Sciatic nerve (tissue), 2 donors: ENCODE data around the gene TMEM190. TPM values are rescaled to one million over a fixed set of nuclear protein-coding genes. Genes with fewer than 3 reads are reported as not detected.

Experiments
- ATAC-seq: fragments of 200-7000 bp; cut with Tn5 transposase; one replicate; pipeline ENCODE4 v1.9.1; 2020; ENCODE audit warnings: mild to moderate bottlenecking, moderate library complexity
- DNase-seq: peaks from one replicate; pipeline ENCODE4 v3.0.0-alpha.2; 2020; ENCODE audit warnings: low spot score
- intact Hi-C: fragments of 100-400 bp; cut with DNase I; formaldehyde crosslinking; loops from one replicate; pipeline ENCODE4 v1.14.2; 2022
- total RNA-seq: library from RNA; stranded (reverse); fragmentation: NEBNext Ultra II Directional; extraction: Animal tissue kit (Norgen Biotek cat#: 25700); gene quantifications from one replicate; pipeline ENCODE4 v1.2.1, GENCODE V29; 2021
- donor health status: DM: no; HTN: no; CAD: no.
- donor health status: DM: no; HTN: no; CAD: no.

Gene TMEM190
- total RNA-seq, 1 donor from 2014 or later = not detected

DNA sequence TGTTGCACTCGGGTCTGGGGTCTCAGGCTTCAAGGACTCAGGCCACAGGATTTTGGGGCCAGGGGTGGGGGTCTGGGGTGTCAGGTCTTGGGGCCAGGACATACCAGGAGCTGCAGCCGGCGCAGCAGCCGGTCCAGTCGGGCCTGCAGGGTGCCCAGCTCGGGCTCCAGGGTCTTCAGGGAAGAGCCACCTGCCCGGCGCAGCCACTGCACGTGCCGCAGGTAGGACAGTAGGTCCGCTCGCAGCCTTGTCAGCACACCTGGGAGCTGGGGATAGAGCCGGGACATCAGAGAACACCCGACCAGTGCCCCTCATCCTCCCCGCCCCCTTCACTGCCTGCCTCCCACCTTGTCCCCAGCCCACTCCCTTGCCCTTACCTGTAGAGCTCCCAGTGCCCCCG, 8.5 kb upstream of the TMEM190 start:
- DNase-seq = no peak
- ATAC-seq = no peak
- intact Hi-C loops = no loop called here

DNA sequence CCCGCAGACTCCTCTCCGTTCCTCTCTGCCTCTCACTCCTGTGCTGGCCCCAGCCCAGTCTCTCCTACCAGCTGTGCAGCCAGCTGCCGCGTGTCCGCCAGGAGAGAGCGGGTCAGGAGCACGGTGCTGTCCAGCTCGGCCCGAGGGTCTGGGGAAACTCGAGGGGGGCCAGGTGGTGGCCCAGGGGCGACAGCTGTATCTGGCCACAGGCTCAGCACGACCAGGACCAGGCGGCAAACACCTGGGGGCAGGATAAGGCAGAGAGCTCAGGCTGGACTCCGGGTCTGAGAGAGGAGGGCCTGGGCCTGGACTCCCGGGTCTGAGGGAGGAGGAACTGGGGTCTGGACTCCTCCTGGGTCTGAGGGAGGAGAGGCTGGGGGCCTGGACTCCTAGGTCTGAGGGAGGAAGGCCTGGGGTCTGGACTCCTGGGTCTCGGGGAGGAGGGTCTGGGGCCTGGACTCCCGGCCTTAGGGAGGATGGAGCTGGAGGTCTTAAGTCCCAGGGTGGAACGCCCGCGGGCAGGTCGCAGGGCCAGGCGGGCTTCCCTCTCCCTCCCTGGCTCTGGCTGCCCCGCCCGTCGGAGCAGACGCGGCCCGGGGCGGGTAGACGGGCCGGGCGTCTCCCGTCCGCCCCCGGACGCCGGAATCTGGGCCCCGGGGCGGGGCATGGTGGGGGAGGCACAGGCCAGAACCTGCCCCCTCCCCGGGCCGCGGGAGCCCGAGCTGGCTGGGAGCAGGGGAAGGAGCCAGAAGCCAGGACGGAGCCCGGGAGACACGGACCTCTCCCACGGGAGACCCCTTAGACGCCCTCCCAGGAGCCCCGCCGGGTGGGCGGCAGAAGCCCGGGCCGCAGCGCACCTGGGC, 7.7 kb upstream of the TMEM190 start:
- DNase-seq = no peak
- no peak for ATAC-seq
- intact Hi-C loops = no loop called here

DNA sequence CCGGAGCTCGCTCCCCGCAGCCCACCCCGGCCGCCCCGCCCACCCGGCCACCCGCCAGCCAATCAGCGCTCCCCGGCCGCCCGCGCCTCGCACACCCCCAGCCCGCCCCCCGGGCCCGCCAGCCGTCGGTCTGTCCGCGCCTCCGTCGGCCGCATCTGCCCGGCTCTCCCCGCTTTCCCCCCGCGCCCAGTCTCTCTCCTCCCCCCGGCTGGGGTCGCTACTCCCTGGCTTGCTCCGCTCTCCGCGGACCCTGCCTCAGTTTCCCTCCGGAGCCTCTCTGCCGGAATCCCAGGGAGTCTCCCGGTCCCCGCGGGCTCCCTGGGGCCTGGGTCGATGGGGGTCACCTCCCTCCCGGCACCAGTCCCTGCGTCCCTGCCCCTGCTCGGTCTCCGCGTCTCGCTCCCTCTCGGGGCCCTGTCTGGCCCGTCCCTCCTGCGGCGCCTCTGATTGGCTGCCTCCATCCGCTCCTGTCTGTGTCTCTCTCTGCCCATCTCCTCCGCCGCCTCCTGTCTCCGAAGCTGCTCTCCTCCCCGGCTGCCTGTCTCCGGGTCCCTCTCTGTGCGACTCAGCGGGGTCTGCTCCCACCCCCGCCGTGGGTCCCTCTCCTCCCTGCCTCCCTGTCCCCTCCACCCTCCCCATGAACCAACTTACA, 6.8 kb upstream of the TMEM190 start:
- ATAC-seq = no peak
- intact Hi-C loops = no loop called here
- no peak for DNase-seq

DNA sequence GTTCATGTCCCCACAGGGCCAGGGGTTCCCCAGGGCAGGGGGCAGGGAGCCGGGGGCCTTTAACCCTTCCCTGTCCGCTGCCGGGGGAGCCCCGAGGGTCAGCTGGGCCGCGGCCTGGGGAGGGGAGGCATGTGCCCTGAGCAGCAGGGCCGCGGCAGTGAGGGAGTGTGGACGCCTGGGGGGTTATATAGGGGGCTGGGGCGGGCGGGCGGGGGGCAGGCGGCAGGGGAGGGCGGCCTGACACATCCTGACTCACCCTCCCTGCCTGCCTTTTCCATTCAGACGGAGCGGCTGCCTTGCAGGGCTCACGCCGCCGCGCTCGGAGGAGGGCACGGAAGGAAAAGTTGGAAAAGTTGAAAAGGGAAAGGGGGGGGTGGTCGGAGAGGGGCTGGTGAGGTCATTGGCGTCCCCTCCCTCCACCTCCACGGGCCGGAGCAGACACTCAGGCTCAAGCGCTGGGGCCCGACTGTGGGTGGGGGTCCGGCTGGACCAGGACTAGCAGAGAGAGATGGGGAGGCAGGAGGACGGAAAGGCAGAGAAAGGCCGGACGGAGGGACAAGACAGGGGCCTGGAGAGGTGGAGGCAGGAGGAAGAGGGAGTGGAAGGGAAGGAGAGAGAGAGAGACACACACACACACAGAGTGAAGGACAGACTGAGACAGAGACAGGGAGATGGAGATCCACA, 6.2 kb upstream of the TMEM190 start, which contains the start of gene IL11:
Gene IL11 (minus strand): TSS at position 159 of the 684 bp plus-strand sequence. CDS start 153 bp downstream, at position 6.
- no peak for DNase-seq
- intact Hi-C loops = no loop called here
- ATAC-seq = peak; percentile 7

DNA sequence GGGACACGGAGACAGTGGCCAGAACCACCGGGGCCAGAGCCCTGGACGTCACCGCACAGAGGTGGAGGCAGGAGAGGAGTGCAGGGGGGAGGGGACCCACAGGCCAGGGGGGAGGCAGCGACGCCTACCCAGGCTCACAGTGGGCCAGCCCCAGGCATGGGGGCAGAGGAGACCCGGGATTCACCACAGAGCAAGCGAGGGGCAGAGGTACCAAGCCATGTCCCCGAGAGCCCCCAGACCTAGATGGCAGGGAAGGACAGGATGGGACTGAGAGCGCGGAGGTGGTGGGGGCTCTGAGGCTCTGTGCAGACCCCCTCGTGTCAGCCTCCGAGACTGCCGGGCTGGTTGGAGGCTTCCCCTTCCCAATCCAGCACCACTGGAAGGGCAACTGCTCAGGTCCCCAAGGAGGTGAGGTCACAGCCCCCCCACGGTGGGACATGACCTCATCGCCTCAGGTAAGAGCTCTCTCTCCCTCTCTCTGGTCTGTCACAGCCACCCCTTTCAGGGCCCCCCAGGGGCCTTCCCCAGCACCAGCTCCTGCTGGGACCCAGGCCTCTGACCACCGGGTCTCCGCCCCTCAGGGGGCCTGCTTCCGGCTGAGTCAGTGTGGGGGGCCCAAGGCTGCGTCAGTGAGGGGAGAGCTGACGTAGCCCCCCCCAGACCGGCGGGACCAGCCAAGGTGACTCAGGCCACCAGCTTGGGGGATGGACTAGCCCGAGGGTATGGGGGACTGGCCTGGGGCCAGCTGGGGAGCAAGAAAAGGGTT, 4.1 kb upstream of the TMEM190 start:
- DNase-seq = no peak
- no peak for ATAC-seq
- intact Hi-C loops = no loop called here

DNA sequence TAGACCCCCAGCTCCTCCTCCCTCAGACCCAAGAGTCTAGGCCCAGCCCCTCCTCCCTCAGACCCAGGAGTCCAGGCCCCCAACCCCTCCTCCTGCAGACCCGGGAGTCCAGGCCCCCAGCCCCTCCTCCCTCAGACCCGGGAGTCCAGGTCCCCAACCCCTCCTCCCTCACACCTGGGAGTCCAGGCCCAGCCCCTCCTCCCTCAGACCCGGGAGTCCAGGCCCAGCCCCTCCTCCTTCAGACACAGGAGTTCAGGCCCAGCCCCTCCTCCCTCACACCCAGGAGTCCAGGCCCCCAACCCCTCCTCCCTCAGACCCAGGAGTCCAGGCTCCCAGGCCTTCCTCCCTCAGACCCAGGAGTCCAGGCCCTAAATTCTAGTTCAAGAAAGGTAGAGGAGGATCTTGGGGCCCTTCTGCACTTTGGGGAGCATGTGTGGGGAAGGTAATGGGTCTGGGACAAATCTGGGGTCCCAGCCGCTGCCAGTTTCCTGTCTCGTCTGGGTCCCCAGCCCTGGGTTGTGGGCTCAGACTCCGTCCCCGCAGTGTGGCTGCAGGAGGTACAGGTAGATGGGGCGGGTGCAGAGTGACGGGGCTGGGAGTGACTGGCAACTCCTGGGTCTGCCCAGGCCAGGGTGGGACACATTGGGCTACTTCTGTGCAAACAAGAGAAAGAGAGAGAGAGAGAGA, 3.2 kb upstream of the TMEM190 start:
- ATAC-seq (no peak), DNase-seq (no peak)
- intact Hi-C loops = no loop called here

DNA sequence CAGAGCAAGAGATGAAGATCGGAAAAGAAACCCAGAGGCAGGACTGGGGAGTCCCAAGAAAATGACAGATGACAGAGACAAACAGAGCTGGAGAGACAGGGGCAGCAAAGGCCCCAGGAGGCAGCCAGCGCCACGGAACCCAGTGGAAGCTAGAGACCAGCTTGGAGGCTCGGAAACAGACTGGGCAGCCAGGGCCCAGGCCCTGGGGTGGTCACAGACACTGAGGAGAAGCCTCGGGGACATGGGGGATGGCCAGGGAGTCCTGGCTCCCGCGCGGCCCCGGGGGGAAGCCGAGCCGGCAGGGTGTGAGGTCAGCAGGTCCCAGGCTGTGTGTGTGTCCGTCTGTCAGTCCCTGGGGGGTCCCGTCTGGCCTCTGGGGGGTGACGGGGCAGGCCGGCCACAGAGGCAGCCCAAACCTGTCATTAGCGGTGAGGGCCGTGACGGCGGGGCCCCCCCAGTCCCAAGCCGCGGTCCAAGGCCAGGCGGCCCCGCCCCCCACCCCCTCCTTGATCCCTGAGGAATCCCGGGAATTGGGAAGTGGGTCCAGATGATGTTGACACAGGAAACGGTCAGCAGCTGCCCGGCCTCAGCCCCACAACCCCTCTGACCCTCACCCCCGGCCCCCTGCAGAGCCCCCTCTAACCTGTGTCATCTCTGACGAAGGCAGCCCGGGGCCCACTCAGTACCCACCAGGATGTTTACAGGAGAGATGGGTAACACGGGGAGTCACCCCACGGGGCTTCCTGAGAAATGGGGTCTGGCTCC, 2.5 kb upstream of the TMEM190 start:
- ATAC-seq = no peak
- intact Hi-C loops = no loop called here

DNA sequence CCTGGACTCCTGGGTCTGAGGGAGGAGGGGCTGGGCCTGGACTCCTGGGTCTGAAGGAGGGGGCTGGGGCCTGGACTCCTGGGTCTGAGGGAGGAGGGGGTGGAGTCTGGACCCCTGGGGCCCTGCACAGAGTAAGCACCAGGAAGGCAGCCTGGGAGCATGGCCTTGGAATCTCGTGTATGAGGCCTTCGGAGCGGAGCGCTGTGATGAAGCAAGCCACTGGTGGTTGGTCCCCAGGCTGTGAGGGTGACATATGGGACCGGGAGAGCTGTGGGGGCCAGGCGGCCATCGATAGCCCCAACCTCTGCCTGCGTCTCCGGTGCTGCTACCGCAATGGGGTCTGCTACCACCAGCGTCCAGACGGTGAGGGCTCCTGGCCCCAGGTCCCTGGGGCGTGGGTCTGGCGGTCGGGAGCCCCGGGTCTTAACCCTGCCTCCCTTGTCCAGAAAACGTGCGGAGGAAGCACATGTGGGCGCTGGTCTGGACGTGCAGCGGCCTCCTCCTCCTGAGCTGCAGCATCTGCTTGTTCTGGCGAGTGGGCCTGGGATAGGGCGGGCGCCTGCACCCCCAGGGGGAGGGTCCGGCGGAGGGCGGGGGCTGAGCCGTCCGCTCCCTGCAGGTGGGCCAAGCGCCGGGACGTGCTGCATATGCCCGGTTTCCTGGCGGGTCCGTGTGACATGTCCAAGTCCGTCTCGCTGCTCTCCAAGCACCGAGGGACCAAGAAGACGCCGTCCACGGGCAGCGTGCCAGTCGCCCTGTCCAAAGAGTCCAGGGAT, 918 bp downstream of the TMEM190 start:
- intact Hi-C loops = no loop called here
- peak; percentile 34 for ATAC-seq
- no peak for DNase-seq

More for the DNA sequence above, 2.5 kb upstream of the TMEM190 start:
- DNase-seq = no peak

DNA sequence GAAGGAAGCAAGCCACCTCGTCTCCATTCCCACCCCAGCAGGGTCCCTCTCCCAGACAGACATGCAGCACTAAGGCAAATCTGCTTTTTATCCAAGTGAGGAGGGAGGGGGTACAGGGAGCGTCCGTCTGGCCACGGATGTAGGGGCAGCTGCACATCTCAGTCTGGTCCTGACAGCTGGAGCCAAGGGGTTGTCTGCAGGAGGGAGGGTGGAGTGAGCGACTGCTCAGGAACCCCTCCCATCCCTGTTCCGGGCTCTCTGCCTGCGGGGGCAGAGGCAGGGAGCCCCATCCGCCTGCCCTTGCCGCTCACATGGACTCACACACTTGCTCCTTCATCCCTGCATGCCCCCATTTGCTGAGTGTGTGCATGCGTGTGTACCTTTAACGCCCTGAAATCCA, 2.5 kb downstream of the TMEM190 start:
- ATAC-seq = no peak
- intact Hi-C loops = no loop called here

DNA sequence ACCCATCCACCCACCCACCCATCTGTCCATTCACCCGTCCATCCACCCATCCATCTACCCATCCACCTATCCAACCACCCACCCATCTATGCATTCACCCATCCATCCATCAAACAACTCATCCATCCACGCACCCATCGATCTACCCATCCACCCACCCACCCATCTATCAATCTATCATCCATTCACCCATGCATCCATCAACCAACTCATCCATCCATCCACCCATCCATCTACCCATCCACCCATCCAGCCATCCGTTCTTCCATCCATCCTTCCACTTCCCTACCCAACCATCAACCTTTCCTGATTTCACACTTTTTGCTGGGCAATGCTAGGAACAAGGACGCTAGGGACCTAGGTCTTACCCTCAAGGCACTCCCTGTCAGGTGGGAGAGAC, 5.4 kb downstream of the TMEM190 start:
- intact Hi-C loops = loop anchor here (5.0 kb wide), 1 partner anchor 80 kb away; no protein-coding TSS in a partner anchor
- DNase-seq (no peak), ATAC-seq (no peak)

More for the DNA sequence above, 2.5 kb downstream of the TMEM190 start:
- no peak for DNase-seq

DNA sequence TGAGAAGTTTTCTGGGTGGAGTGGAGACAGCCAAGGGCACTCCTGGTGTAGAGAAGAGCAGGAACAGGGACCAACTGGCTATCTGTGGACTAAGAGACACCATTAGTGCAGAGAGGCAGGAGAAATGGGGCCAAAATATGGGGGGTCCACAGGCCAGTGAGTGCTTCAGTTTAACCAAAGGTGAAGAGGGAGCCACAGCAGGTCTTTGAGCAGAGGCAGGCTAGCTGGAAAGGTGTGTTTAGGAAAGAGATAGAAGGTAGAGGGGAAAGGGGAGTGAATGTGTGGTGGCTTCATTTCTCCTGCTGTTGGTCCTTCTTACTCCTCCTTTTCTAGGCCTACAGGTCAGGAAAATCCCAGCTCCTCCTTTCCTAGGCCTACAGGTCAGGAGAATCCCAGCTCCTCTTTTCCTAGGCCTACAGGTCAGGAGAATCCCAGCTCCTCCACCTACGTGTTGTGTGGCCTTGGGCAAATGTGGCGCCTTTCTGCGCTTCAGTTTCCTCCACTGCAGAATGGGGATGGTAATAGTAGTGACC, 6.0 kb downstream of the TMEM190 start:
- no peak for ATAC-seq
- intact Hi-C loops = loop anchor here (5.0 kb wide), 1 partner anchor 80 kb away; no protein-coding TSS in a partner anchor
- no peak for DNase-seq

DNA sequence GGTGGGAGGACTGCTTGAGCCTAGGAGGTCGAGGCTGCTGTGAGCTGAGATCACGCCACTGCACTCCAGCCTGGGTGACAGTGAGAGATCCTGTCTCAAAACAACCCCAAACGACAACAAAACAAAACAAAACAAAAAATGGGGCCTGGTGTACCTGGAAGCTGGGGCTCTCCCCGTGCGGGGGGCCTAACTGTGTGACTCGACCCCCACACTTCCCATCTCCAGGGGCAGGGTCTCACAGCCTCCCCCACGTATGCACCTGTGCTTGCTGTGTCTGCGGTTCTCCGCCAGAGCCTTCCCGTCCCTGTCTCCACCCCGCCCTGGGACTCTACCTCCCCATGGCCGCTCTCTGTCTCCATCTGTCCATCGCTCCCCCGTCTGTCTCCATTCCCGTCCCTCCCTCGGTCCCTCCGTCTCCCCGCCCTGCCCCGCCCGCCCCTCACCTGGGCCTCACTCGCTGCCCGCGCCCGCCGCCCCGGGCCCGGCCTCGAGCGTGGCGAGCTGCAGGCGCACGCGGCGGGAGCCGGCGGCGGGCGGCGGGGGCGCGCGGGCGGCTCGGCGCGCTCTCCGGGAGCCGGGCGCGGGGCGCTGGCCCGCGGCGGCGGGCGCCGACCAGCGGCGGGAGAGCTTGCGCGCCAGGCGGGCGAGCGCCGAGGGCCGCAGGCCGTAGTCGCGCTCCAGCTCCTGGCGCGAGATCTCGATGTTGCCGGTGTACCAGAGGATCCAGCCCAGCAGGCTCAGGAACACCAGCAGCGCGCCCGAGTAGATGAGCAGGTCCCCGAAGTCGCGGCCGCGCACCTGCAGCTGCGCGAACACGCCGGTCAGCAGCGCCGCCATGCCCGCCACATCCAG, 6.9 kb downstream of the TMEM190 start:
- DNase-seq (no peak), ATAC-seq (no peak)
- intact Hi-C loops = loop anchor here (5.0 kb wide), 1 partner anchor 81 kb away; no protein-coding TSS in a partner anchor

DNA sequence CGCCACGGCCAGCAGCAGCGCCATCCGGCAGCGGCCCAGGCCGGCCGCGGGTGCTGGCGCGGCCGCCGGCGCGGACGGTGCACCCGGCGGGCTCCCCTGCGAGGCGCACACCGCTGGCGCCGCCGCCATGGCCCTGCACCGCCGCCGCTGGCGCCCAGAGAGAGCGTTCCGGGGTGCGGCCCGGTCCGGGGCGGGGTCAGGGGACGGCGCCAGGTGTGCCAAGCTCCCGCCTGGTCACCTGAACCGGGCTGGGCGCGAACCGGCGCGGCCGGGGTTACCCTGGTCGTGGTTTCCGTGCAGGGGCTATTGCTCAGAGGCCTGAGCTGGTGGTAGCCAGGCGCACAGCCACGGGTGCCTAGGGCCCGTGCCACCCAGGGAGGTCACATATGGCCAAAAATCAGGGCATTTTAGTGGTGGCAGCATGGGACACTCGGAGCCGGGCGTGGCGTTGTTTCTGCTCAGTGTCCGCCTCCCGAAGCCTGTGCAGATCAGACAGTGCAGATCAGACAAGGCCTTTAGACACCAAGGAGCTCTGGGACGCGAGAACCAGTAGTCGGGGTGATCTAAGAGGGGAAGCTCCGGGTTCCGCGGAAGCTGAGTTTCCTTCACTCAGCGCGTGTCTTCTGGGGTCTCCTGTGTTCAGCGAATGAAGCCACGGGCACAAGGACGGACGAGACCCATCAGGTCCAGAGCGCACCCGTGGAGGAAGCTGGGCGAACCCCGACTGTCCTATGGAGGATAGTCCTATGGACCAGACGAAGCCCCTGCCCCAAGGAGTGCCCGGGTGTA, 7.7 kb downstream of the TMEM190 start, which contains the start of gene TMEM238:
Gene TMEM238 (minus strand): TSS at position 162 of the 789 bp plus-strand sequence. CDS start 33 bp downstream, at position 129.
- intact Hi-C loops = loop anchor here (5.0 kb wide), 1 partner anchor 82 kb away; no protein-coding TSS in a partner anchor
- ATAC-seq = peak; percentile 0
- peak; percentile 70 for DNase-seq

DNA sequence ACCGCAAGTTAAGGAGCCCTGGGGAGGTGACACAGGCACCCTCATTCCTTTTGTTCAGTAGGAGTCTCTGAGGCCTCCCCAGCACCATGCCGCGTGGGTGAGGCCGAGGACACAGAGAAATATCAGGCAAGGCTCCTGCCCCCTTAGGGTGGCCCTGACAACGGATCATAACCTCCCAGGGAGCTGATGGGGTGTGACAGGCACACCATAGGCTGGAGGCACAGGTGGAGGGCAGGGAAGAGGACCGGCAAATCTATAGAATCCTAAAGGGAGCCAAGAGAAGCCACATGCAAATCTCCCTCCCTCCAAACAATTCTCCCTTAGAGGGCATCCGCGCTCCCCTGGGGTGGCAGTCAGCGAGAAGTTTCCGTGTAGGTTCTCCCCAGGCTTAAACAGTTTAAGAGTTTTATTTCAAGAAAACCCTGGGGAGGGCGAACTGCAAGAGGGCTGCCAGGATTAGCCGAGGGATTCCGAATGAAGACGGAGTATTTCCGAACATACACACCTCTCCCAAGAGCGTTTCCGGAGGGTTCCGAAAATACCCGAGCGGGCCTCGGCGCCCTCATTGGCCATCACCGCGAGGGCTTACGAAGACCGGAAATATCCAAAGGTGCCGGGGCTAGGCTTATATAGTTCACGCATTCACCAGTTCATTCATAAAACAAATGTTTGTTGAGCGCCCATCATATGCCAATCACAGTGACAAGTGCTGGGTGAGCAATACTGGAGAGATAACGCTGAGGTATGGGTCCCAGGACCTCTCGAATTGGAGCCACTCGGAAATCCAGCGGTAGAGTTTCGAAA, 8.5 kb downstream of the TMEM190 start:
- intact Hi-C loops = loop anchor here (5.0 kb wide), 1 partner anchor 83 kb away; no protein-coding TSS in a partner anchor
- DNase-seq = peak; percentile 99
- peak; percentile 95 for ATAC-seq
